ENCODE data around the gene GPC5.

Gene GPC5

DNA sequence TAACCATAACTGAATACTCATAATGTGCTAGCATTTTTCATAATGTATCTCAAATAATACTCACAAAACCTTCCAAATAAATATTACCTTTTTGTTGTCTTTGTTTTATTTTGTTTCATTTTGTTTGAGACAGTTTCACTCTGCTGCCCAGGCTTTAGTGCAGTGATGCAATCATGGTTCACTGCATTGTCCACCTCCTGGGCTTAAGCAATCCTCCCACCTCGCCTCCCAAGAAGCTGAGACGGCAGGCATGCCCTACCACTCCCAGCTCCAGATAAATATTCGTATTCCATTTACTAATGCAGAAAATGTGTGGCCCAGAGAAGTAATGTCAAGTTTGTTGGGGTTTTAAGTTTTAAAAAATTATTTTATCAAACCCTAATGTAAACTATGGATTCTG lies 739.1 kb downstream of the GPC5 start:
- Histone ChIP-seq H3K79me1 (replicated peaks; ENCODE audit: low read length, poor library complexity, severe bottlenecking) (no peaks in the 10 kb centered on the region), H3K14ac (ENCODE audit: low read length in 2 of 2) (no peak overlapping the region), H2BK120ac (ENCODE audit: low read depth, low read length) (no peak overlapping the region), H2BK5ac (ENCODE audit: low read depth, low read length, poor library complexity, severe bottlenecking) (no peak overlapping the region), H3K23ac (ENCODE audit: low read length in 2 of 2) (no peak overlapping the region), H2BK12ac (ENCODE audit: low read length in 2 of 2) (no peak overlapping the region), H3K4me3 (ENCODE audit: insufficient read depth in 1 of 2, low read depth in 1 of 2, low read length in 2 of 2) (no peak overlapping the region), H3K27me3 (ENCODE audit: control insufficient read depth in 1 of 2, insufficient read depth in 1 of 2, low read length in 2 of 2) (no peaks in the 10 kb centered on the region), H3K4me2 (ENCODE audit: low read length, poor library complexity, severe bottlenecking) (no peak overlapping the region), H4K8ac (ENCODE audit: low read length) (no peak overlapping the region), H2AFZ (ENCODE audit: low read depth, low read length) (no peak overlapping the region), H3K4ac (ENCODE audit: low read depth in 1 of 2, low read length in 2 of 2) (no peak overlapping the region), H2BK15ac (ENCODE audit: low read depth, poor library complexity, severe bottlenecking) (no peak overlapping the region), H3K18ac (ENCODE audit: low read depth in 1 of 2, low read length in 2 of 2) (no peak overlapping the region), H2AK5ac (ENCODE audit: low read length, severe bottlenecking) (no peak overlapping the region), H3K36me3 (ENCODE audit: control insufficient read depth in 1 of 2, insufficient read depth in 2 of 2, low read depth in 1 of 2, low read length in 2 of 2) (no peaks in the 10 kb centered on the region), H3K27ac (ENCODE audit: low read length, poor library complexity, severe bottlenecking) (no peak overlapping the region), H4K91ac (ENCODE audit: low read length) (no peak overlapping the region), H3K9ac (ENCODE audit: low read length) (no peak overlapping the region), H3K4me1 (ENCODE audit: control insufficient read depth, insufficient read depth, low read depth, low read length) (peaks cover 2% of the 10 kb centered on the region), H3K9me3 (ENCODE audit: control insufficient read depth, low read length) (no peaks in the 10 kb centered on the region)
- WGBS: 80% methylated on average over 1 of the region's 3 CpGs
- DNase-seq: peak; percentile 36

GRCh38 chr13:92143766-92144165 lies 745.3 kb downstream of the GPC5 start:
- Histone ChIP-seq H3K9me3 (ENCODE audit: control insufficient read depth, low read length) (no peaks in the 10 kb centered on the region), H2AFZ (ENCODE audit: low read depth, low read length) (no peak overlapping the region), H2BK12ac (ENCODE audit: low read length in 2 of 2) (no peak overlapping the region), H3K9ac (ENCODE audit: low read length) (no peak overlapping the region), H4K8ac (ENCODE audit: low read length) (no peak overlapping the region), H2BK5ac (ENCODE audit: low read depth, low read length, poor library complexity, severe bottlenecking) (no peak overlapping the region), H4K91ac (ENCODE audit: low read length) (no peak overlapping the region), H3K27me3 (ENCODE audit: control insufficient read depth in 1 of 2, insufficient read depth in 1 of 2, low read length in 2 of 2) (no peaks in the 10 kb centered on the region), H3K18ac (ENCODE audit: low read depth in 1 of 2, low read length in 2 of 2) (no peak overlapping the region), H3K27ac (ENCODE audit: low read length, poor library complexity, severe bottlenecking) (no peak overlapping the region), H3K79me1 (replicated peaks; ENCODE audit: low read length, poor library complexity, severe bottlenecking) (no peaks in the 10 kb centered on the region), H2BK120ac (ENCODE audit: low read depth, low read length) (no peak overlapping the region), H3K14ac (ENCODE audit: low read length in 2 of 2) (no peak overlapping the region), H3K4me2 (ENCODE audit: low read length, poor library complexity, severe bottlenecking) (no peak overlapping the region), H3K23ac (ENCODE audit: low read length in 2 of 2) (no peak overlapping the region), H2AK5ac (ENCODE audit: low read length, severe bottlenecking) (no peak overlapping the region), H2BK15ac (ENCODE audit: low read depth, poor library complexity, severe bottlenecking) (no peak overlapping the region), H3K4ac (ENCODE audit: low read depth in 1 of 2, low read length in 2 of 2) (no peak overlapping the region), H3K4me3 (ENCODE audit: insufficient read depth in 1 of 2, low read depth in 1 of 2, low read length in 2 of 2) (no peak overlapping the region), H3K4me1 (ENCODE audit: control insufficient read depth, insufficient read depth, low read depth, low read length) (no peaks in the 10 kb centered on the region), H3K36me3 (ENCODE audit: control insufficient read depth in 1 of 2, insufficient read depth in 2 of 2, low read depth in 1 of 2, low read length in 2 of 2) (no peaks in the 10 kb centered on the region)
- DNase-seq: peak; percentile 10

DNA sequence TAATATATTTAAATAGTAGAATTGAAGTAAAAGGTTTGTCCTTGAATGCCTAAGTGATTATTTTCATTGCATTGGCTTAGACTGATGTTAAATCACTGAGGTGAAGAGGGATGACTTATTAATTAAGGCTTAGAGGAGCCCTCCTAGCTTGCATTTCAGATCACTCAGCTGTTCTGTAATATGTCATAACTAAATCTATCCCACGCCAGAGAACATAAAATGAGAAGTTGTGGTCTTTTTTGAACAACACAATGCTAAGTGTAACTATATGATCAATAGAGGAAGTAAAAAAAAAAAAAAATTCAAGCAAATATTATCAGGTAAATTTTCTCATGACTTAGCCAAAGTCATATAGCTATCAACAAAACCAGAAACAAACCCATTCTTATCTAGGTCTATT lies 752.2 kb downstream of the GPC5 start:
- no peak overlapping the region for H3K9ac ChIP-seq (ENCODE audit: low read length)

DNA sequence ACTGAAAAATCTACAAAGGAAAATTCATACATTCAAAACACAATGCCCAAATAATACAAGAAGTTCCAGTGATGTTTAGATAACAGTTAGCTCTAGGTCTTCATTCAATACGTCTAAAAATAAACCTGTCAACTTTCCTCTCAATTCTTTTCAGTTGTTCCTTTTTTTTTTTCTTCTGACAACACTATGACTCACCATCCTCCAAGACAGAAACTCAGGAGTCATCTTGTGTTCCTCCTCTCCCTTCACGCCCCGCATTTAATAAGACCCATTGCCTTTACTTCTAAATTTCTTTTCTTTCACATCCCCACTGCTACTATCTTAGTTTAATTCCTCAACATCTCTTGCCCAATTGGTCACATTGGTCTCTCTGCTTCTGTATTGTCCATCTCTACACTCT lies 759.9 kb downstream of the GPC5 start:
- Histone ChIP-seq H3K27ac (ENCODE audit: low read length, poor library complexity, severe bottlenecking) (no peak overlapping the region), H2AFZ (ENCODE audit: low read depth, low read length) (no peak overlapping the region), H3K4me3 (ENCODE audit: insufficient read depth in 1 of 2, low read depth in 1 of 2, low read length in 2 of 2) (no peak overlapping the region), H3K9me3 (ENCODE audit: control insufficient read depth, low read length) (no peaks in the 10 kb centered on the region), H3K4me2 (ENCODE audit: low read length, poor library complexity, severe bottlenecking) (no peak overlapping the region), H2BK5ac (ENCODE audit: low read depth, low read length, poor library complexity, severe bottlenecking) (no peak overlapping the region), H4K8ac (ENCODE audit: low read length) (no peak overlapping the region), H2BK15ac (ENCODE audit: low read depth, poor library complexity, severe bottlenecking) (no peak overlapping the region), H3K23ac (ENCODE audit: low read length in 2 of 2) (no peak overlapping the region), H3K14ac (ENCODE audit: low read length in 2 of 2) (no peak overlapping the region), H3K9ac (ENCODE audit: low read length) (no peak overlapping the region), H2BK120ac (ENCODE audit: low read depth, low read length) (no peak overlapping the region), H3K4ac (ENCODE audit: low read depth in 1 of 2, low read length in 2 of 2) (no peak overlapping the region), H3K36me3 (ENCODE audit: control insufficient read depth in 1 of 2, insufficient read depth in 2 of 2, low read depth in 1 of 2, low read length in 2 of 2) (no peaks in the 10 kb centered on the region), H3K27me3 (ENCODE audit: control insufficient read depth in 1 of 2, insufficient read depth in 1 of 2, low read length in 2 of 2) (no peaks in the 10 kb centered on the region), H3K4me1 (ENCODE audit: control insufficient read depth, insufficient read depth, low read depth, low read length) (no peaks in the 10 kb centered on the region), H3K79me1 (replicated peaks; ENCODE audit: low read length, poor library complexity, severe bottlenecking) (no peaks in the 10 kb centered on the region), H3K18ac (ENCODE audit: low read depth in 1 of 2, low read length in 2 of 2) (no peak overlapping the region), H4K91ac (ENCODE audit: low read length) (no peak overlapping the region), H2BK12ac (ENCODE audit: low read length in 2 of 2) (no peak overlapping the region), H2AK5ac (ENCODE audit: low read length, severe bottlenecking) (no peak overlapping the region)
- DNase-seq: peak; percentile 62
- 28% methylated on average over 3 of the region's 3 CpGs for WGBS

More for the DNA sequence above, 752.2 kb downstream of the GPC5 start:
- no peak for DNase-seq
- no peak overlapping the region for H2BK120ac ChIP-seq (ENCODE audit: low read depth, low read length)
- no peak overlapping the region for H4K8ac ChIP-seq (ENCODE audit: low read length)
- no peak overlapping the region for H3K4ac ChIP-seq (ENCODE audit: low read depth in 1 of 2, low read length in 2 of 2)
- no peak overlapping the region for H2BK12ac ChIP-seq (ENCODE audit: low read length in 2 of 2)
- H4K91ac ChIP-seq (ENCODE audit: low read length): no peak overlapping the region
- H3K27ac ChIP-seq (ENCODE audit: low read length, poor library complexity, severe bottlenecking): no peak overlapping the region
- no peaks in the 10 kb centered on the region for H3K79me1 ChIP-seq (replicated peaks; ENCODE audit: low read length, poor library complexity, severe bottlenecking)
- no peak overlapping the region for H2AFZ ChIP-seq (ENCODE audit: low read depth, low read length)
- no CpG with 5 or more reads among the region's 1 CpG for WGBS
- no peak overlapping the region for H3K14ac ChIP-seq (ENCODE audit: low read length in 2 of 2)
- no peak overlapping the region for H3K4me3 ChIP-seq (ENCODE audit: insufficient read depth in 1 of 2, low read depth in 1 of 2, low read length in 2 of 2)
- H3K18ac ChIP-seq (ENCODE audit: low read depth in 1 of 2, low read length in 2 of 2): no peak overlapping the region
- H3K23ac ChIP-seq (ENCODE audit: low read length in 2 of 2): no peak overlapping the region
- no peak overlapping the region for H2BK5ac ChIP-seq (ENCODE audit: low read depth, low read length, poor library complexity, severe bottlenecking)
- H2AK5ac ChIP-seq (ENCODE audit: low read length, severe bottlenecking): no peak overlapping the region
- H2BK15ac ChIP-seq (ENCODE audit: low read depth, poor library complexity, severe bottlenecking): no peak overlapping the region
- H3K4me1 ChIP-seq (ENCODE audit: control insufficient read depth, insufficient read depth, low read depth, low read length): no peaks in the 10 kb centered on the region
- no peaks in the 10 kb centered on the region for H3K9me3 ChIP-seq (ENCODE audit: control insufficient read depth, low read length)
- H3K27me3 ChIP-seq (ENCODE audit: control insufficient read depth in 1 of 2, insufficient read depth in 1 of 2, low read length in 2 of 2): no peaks in the 10 kb centered on the region
- H3K36me3 ChIP-seq (ENCODE audit: control insufficient read depth in 1 of 2, insufficient read depth in 2 of 2, low read depth in 1 of 2, low read length in 2 of 2): no peaks in the 10 kb centered on the region
- H3K4me2 ChIP-seq (ENCODE audit: low read length, poor library complexity, severe bottlenecking): no peak overlapping the region
